GM19397 (cell line): ENCODE data around the gene AGAP1.

Experiments
- ATAC-seq: cut with Tn5 transposase; IDR thresholded peaks from one replicate; pipeline ENCODE4 v1.9.1; 2021; ENCODE audit warnings: mild to moderate bottlenecking, moderate library complexity; ENCODE audit not compliant: unreplicated experiment

The AGAP1 gene

GRCh38 chr2:235605312-235606003, 111.6 kb downstream of the AGAP1 start:
- ATAC-seq: no peak

- ATAC-seq: no peak
Observed at GRCh38 chr2:235606004-235606715, 112.3 kb downstream of the AGAP1 start.

- no peak for ATAC-seq
Observed at GRCh38 chr2:235607546-235608199, 113.8 kb downstream of the AGAP1 start.

GRCh38 chr2:235608200-235608887, 114.5 kb downstream of the AGAP1 start:
- ATAC-seq: no peak

GRCh38 chr2:235609321-235609720, 115.5 kb downstream of the AGAP1 start:
- ATAC-seq: no peak

GRCh38 chr2:235609746-235610145, 115.9 kb downstream of the AGAP1 start:
- no peak for ATAC-seq

- no peak for ATAC-seq
Observed at GRCh38 chr2:235610696-235611257, 116.9 kb downstream of the AGAP1 start.

GRCh38 chr2:235611349-235611748, 117.5 kb downstream of the AGAP1 start:
- no peak for ATAC-seq

- no peak for ATAC-seq
Observed at GRCh38 chr2:235611756-235612155, 117.9 kb downstream of the AGAP1 start.

GRCh38 chr2:235612181-235612950, 118.5 kb downstream of the AGAP1 start:
- ATAC-seq: no peak

- ATAC-seq: no peak
Observed at GRCh38 chr2:235613649-235614048, 119.8 kb downstream of the AGAP1 start.

- no peak for ATAC-seq
Observed at GRCh38 chr2:235614176-235614860, 120.5 kb downstream of the AGAP1 start.

- ATAC-seq: no peak
Observed at GRCh38 chr2:235614900-235615712, 121.3 kb downstream of the AGAP1 start.

GRCh38 chr2:235616885-235617284, 123.0 kb downstream of the AGAP1 start:
- no peak for ATAC-seq

GRCh38 chr2:235618039-235618438, 124.2 kb downstream of the AGAP1 start:
- no peak for ATAC-seq

GRCh38 chr2:235619544-235619943, 125.7 kb downstream of the AGAP1 start:
- no peak for ATAC-seq

GRCh38 chr2:235621736-235622135, 127.9 kb downstream of the AGAP1 start:
- no peak for ATAC-seq

GRCh38 chr2:235623111-235623510, 129.3 kb downstream of the AGAP1 start:
- no peak for ATAC-seq

GRCh38 chr2:235623752-235624151, 129.9 kb downstream of the AGAP1 start:
- ATAC-seq: no peak
